Neural progenitor cell (in vitro differentiated cells): ENCODE data around the gene B4GALT4.

Source experiments
- CTCF ChIP-seq: fragments of 200-600 bp; sonication (generic); IDR thresholded peaks from 2 replicates; pipeline ENCODE4 v1.5.1; 2017; ENCODE audit warnings: antibody characterized with exemption, mild to moderate bottlenecking
- EZH2 ChIP-seq: fragments of 200-600 bp; sonication (generic); IDR thresholded peaks from 2 replicates; pipeline ENCODE4 v1.6.1; 2017; ENCODE audit warnings: antibody characterized with exemption, mild to moderate bottlenecking, moderate library complexity

- no peak for TF ChIP-seq CTCF
- TF ChIP-seq EZH2, result no peak
These were observed 5.1 kb upstream of the B4GALT4 start for GRCh38 chr3:119245778-119246177.
